Measurements from ENCODE around the gene CCDC3.
A peak's percentile ranks its signal among the peaks of the same experiment; 100 is the strongest.

Gene CCDC3

DNA sequence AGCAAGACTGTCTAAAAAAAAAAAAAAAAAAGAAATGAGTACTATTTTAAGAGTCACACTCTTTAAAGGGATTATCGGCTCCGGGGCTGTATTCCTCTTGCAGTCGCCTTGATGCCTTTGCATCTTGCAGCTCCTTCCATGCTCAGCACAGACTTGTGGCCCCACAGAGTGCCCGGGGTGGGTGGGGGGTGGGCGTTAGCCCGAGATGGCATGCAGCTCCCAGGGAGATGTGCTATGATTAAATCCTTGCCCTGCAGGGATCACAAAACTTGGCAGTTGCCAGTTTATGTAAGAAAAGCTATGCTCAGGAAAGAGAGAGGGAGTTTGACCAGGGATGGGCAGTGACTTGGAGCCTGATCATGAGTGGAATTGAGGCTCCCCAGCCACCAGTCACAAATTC lies 81.9 kb downstream of the CCDC3 start:
- DNase-seq = no peak

DNA sequence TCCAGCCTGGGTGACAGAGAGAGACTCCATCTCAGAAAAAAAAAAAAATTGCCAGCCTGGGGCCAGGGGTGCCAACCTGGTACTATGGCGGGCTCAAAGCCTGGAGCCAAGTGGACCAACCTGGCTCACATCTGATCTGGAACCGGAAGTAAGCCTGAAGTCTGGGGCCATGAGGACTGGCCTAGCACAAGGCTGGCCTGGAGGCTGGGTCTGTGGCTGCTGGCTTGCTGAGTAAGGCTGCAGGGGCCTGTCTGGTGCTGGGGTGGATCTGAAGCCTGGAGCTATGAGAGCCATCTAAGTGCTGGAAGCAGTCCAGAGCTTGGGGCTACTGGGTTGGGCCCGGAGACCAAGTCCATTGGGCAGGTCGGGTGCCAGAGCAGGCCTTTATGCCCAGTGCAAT lies 84.9 kb downstream of the CCDC3 start:
- DNase-seq = no peak

DNA sequence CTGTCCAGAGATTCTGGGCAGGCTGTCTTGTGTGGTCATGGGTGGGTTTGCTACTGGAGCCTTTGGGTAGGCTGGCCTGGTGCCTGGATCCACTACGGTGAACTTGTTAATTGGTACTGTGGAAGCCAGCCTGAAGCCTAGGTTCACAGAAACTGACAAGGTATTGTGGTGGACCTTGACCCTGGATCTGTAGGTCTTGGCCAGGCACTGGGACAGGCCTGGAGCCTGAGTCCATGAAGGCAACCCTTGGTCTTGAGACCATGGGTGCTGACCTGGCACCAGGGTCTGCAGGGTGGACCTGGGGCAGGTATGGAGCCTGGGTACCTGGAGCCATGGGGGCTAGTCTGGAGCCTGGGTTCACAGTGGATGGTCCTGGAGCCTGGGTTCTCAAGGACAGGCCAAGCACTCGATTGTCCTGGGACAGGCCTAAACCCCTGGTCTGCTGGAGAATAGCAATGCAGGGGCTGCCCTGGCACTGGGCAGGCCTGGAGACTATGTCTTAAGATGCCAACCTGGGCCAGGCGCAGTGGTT lies 85.8 kb downstream of the CCDC3 start:
- no peak for DNase-seq

DNA sequence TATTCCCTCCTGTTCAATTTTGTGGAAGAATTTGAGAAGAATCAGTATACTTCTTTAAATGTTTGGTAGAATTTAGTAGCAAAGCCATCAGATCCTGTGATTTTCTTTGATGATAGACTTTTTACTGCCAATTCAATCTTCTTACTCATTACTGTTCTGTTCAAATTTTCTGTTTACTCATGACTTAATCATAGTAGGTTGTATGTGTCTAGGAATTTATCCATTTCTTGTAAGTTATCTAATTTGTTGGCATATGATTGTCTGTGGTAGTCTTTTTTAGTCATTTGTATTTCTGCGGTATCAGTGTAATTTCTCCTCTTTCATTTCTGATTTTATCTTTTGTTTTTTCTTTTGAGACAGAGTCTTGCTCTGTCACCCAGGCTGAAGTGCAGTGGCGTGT lies 87.4 kb downstream of the CCDC3 start:
- no peak for DNase-seq

DNA sequence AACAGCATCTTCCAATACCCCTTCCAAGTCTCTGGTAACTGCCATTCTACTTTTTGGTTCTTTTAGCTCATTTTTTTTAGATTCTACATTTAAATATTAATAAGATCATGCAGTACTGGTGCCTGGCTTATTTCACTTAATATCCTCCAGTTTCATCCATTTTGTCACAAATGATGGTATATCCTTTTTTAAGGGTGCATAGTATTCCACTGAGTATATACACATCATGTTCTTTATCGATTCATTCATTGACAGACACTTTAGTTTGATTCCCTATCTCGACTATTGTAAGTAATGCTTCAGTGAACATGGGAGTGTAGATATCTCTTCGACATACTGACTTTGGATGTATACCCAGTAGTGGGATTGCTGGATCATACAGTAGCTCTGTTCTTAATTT lies 89.7 kb downstream of the CCDC3 start:
- no peak for DNase-seq

DNA sequence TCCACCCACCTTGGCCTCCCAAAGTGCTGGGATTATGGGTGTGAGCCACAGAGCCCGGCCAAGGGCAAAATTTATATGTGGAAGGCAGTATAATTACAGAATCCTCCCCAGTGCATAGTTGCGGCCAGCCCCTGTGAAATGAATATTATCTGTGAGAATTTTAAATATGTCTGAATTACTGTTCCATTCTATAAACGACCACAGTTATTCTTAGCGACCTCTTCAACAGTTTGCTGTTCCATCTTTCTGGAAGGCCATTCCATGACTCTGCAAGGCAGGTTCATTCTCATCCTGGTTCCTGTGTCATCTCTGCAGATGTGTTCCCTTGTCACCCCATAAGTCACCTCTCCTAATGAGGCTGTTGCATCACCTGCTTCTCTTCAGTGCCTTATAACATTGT lies 90.7 kb downstream of the CCDC3 start:
- no peak for DNase-seq

DNA sequence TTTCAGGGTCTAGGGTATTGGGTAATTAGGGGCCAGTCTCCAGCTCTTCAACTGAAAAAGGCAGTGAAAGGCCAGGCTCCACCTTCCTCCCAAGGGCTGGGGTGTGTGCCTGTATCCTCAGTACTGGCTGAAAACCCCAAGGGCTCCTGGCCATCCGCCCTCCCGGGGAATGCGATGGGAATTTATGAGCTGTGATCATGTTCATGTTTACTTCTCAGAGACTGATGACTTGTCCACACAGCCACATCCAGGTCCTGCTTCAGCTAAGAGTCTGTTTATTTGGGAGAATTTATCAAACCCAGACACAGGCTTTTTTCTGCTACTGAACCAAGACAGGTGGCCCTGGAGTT lies 91.7 kb downstream of the CCDC3 start:
- DNase-seq = no peak

DNA sequence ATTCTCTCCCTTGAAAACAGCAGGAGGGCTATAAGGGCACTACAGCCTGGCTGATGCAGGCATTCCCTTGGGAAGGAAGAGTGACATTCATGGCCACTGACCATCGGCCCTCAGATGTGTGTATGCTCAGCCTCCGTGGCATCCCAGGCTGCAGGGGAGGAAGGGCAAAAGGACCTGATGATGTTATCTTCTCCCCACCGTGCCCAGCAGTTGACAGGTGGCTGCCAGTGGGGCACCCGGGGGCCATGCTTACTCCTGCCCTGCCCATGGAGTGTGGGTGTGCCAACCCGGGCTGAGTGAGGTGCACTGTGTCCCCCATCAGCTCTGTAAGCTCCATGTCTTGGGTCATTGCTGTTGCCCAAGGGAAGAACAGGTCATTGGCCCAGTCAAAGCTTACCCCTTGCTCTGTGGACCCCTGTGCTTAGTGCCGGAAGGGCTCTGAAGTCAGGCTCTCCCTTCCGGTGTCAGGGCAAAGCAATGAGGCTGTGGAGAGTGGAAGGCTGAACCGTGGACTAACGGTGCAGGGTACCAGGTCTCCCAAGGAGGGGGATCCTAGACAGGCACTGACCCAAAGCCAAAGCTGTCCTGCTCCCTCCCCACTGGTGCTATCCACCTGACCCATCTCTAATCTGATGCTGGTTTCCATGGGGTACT lies 92.2 kb downstream of the CCDC3 start:
- DNase-seq = no peak

DNA sequence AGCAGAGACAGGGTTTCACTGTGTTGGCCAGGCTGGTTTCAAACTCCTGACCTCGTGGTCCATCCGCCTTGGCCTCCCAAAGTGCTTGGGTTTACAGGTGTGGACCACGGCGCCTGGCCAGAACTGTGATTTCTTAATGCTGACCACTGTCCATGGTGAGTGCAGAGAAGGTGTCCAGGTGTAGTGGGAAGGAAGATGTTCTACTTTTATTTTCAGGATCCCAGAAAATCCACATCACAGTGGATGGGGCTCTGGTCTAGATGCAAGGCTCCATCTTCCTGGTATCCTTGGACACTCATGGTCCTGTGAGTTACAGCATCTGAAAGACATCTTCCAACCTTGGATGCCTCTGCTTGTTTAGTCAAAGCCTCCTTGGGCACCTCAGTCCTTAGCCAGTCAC lies 92.7 kb downstream of the CCDC3 start:
- DNase-seq = no peak

DNA sequence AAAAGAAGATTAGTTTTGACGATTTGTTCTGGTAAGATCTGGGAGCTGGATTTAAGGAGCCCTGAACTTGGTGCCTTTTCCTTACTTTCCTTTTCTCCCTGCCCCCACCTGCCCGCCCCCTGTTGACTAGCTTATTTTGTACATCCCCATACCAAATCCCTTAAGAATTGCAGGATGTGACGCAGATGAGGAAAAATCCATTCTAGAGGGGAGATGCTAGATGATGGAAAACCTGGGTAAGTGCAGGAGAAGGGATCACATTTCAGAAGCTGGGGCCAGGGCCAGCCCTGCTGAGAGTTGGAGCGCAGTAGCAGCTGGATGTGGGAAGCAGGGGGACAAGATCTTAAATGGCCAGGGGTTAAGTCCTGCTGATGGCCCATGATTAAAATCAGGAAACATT lies 93.9 kb downstream of the CCDC3 start:
- peak; percentile 76 for DNase-seq

DNA sequence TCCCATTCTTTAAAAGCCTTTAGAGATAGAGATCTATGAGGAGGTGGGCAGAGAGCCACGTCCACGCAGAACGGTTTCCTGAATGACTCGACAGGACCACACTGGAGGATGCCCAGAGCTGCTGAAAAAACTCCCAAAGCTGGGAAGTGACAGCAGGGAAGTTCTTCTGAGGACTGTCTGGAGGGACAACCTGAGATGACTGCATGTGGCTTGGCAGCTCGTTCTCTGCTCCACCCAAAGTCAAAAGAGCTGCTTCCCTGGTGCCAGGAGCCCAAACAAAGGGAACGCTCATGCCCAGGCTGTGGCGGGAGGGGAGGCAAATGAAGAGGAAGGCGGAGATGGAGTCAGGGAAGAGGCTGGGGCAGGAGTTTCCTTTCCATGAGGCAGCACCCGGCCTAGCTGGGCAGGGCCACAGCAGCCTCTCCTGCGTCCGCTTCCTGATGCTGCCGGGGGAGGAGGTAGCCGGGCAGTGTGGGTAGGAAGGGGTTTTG lies 95.4 kb downstream of the CCDC3 start:
- no peak for DNase-seq

DNA sequence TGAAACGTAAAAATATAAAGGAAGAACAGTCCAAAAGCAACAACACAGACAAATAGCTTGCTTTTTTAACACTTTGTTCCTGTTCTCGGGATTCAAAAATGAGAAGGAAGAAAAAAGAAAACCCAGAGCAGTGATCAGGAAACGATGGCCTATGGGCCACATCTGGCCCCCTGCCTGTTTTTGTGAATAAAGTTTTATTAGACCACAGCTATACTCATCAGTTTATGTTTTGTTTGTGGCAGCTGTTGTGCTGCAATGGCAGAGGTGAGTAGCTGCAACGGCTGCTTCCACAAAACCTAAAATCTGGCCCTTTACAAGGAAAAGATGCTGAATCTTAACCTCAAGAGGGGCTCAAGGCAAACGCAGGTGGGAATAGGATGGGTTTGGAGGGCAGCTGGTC lies 96.4 kb downstream of the CCDC3 start:
- no peak for DNase-seq

DNA sequence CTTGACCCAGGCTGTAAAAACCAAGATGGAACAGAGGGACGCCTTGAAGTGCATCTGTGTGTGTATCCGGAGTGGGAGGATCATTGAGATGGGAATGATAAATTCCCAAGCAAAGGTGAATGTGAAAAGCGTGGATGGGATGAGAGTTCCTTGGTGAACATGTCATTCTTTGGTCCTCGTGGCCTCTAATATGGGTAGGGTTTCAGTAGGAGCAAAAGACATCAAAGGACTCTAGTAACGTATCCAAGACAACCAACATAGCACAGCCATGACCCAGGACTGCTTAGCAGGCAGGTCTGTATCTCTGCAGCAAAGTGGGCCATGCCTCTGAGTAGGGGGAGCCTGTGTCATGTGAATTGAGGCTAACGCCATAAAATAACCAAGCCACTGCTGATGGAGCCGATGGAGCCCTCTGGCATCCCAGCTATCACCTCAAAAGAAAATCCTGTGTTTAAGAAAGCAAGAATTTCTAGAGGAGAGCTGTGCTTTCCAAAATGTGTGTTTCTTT lies 98.6 kb downstream of the CCDC3 start:
- DNase-seq = no peak

DNA sequence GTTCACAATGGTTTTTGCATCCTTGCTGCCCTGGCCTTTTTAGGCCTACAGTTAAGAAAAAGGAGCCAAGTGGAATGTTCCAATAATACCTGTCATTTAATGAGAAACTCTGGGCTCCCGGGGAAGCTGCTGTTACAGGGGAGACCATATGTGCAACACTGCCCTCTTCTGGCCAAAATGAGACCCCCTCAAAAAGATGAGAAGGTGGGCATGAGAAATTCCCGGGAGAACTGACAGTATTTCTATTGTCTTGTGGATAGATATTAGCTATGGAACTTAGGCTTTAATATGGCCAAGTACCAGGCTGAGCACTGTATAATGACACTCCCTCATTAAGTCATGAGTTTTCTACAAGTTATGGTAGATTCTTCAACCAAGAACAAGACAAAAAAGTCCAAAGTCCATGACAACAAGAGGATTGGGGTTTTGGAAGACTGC lies 99.4 kb downstream of the CCDC3 start:
- DNase-seq = peak; percentile 62

DNA sequence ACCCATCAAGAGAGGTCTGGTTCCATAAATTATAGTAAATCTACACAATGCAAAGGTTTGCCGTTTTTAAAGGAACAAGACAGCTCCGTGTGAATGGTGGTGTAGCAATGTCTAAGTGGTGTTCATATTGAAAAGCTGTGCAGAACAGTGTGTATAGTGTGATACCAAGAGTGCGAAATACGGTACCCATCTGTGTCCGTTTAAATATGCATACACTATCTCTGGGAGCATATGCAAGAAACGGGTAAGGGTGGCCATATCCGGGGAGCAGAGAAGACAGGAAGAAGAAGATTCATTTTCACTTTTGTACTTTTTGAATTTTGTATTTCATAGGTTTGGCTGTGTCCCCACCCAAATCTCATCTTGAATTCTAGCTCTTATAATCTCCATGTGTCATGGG lies 102.0 kb downstream of the CCDC3 start:
- no peak for DNase-seq

DNA sequence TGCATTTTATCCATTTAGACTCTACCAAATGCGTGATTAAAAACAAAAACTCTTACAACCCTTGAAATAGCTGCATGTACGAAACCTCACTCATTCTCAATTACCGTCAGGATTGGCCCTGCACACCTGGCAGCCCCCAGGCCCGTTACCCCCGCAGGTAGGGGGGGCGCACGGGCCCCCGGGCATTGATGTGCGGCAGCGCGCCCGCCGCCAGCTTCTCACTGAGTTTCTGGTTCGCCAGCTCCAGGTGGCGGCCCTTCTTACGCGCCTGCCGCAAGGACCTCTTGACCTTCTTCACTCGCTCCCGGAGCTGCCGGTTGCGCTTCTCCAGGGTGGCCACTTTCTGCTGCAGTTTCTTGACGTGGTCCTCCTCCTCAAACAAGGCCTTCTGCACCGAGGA lies 103.2 kb downstream of the CCDC3 start:
- DNase-seq = no peak

DNA sequence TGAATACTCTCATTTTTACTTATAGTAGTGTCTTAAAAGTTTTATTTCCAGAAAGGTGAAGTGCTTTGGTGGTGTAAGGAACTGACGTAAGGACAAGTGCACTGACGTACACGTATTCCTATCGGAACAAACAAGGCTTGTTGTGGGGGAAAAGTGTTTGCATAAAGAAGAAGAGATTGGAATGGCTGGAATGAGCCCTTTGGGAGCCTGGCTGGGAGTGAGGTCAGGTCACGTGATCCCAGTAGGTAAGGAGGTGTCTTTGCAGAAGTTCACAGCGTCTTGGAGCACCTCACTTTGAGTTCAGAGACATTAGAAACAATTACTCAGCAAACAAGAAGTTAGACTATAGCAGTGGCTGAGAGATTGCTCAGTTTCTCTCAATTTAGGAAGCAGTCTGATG lies 104.2 kb downstream of the CCDC3 start:
- DNase-seq = no peak

DNA sequence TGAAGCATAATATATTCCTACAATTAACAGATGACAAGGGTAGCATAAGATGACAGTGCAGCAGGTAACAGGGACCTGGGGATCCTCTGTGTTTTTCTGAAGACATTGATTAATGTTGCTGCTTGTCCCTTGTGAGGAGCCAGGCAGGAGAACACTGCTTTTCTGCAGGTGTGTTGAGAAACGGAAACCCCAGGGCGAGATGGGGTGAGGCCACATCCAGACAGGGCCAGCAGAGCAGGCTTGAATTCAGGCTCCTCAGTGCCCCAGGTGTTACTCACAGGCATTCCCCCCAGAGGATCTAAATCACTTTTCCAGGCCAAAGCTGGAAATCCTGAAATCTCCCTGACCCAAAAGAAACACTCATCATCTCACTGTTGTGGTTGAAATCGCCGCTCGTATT lies 105.3 kb downstream of the CCDC3 start:
- no peak for DNase-seq

DNA sequence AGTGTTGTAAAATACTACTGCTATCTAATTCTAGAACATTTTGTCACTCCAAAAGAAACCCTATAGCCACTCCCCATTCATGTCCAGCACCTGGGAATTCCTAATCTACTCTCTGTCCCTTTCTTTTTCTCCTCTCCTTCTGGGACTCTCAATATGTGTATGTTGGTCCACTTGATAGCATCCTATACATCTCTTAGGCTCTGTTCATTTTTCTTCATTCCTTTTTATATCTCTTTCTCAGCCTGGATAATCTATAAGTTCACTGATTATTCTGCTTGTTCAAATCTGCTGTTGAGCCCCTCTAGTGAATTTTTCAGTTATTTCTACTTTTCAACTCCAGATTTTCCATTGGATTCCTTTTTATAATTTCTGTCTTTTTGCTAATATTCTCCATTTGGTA lies 108.6 kb downstream of the CCDC3 start:
- no peak for DNase-seq

DNA sequence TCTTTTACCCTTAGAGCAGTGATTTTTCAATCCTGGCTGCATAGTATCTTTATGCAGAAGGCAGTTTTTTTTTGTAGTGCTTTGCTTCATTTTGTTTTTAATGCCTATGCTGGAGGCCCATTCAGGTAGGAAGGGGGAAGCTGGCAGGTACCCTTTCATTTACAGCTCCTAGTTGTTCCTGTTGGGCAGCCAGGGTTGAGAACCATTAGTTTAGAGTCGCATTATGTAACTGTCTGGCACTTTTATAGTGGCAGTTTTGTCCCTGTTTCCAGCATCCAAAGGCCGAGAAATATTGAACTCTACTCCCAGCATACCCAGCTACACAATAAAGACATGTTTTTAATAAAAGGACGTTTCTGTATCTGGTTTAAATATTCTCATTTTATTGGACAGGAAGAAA lies 110.6 kb downstream of the CCDC3 start:
- DNase-seq = no peak

DNA sequence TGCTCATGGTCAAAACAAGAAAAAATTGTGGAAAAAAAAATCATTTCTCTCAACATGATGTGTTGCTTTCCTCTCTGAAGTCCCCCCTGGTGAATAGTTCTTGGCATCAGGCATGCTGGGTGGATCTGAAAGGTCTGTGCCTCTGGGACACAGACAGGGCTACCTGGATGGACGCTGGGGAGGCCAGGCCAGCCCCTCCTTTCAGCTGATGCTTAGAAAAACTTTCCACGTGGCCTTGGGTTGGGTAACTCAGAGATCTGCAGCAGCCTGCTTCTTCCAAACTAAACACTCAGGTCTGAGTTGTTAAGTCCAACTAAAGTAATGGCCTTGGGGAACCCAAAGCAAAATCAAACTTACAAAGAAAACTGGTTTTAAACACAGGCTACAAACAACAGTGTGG lies 113.0 kb downstream of the CCDC3 start:
- DNase-seq = no peak

DNA sequence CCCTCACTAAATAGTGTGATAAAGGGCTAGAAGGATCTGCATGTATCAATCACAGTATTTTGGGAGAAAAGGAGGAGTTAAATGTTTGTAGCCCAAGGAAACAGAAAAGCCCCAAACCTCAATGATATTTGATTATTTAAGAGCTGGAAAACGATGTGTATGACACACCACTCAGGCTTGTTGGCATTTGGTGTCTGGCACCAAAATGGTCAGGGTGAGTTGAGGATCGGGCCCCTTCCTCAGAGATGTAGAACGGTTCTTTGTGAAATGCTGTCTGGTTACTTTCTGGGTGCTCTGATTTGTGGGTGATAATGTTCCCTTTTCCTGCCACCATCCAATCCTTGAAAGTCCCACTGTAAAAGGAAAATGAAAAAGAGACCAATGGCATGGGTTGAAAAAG lies 113.7 kb downstream of the CCDC3 start:
- no peak for DNase-seq

DNA sequence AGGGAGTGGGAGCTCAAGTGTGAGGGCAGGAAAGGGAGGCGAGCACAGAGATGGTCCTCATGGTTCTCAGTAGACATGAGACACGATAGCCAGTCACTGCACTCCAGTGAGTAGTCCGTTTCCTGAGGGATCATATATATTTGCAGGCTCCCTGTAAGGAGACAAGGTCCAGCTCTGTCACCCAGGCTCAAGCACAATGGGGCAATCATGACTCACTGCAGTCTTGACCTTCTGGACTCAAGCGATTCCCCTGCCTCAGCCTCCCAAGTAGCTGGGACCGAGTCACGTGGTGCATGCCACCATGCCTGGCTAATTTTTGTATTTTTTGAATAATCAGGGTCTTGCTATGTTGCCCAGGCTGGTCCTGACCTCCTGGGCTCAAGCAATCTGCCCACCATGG lies 116.7 kb downstream of the CCDC3 start:
- DNase-seq = no peak

DNA sequence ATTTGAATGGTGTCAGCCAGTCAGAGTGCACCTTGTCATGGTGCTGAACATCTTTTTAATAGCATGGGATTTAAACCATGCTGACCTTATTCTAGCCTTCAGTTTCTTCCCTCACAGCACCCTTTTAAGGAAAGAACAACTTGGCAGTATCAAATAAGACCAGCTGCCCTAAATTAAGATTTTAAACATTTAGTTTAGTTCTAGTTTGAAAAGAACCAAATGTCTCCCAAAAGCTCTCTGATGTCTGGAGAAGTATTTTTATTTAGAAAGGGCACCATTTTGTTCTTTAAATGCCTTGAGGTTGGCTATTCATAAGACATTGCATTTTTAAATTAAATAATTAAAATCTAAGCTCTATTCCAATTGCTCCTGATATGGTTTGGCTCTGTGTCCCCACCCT lies 121.1 kb downstream of the CCDC3 start:
- DNase-seq = no peak

DNA sequence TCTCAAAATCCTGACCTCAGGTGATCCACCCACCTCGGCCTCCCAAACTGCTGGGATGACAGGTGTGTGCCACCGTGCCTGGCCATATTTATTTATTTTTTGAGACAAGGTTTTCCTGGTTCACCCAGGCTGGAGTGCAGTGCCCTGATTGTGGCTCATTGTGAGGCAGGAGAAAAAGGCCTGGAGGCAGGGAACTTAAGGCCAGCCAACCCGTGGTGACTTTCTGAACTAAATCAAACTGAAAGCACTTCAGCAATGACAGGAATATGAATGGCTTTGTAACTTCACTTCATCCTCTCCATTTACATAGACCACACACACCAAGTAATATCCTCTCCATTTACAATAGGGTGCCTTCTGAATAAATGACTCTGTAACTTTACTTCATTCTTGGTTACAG lies 124.4 kb downstream of the CCDC3 start:
- no peak for DNase-seq
